Parathyroid adenoma (tissue), 2 donors: ENCODE results near the gene KRTAP5-7.

Source experiments
- H2AFZ ChIP-seq: fragments of 300-600 bp; sonication (generic); one replicate; pipeline ENCODE4 v1.7.0; 2017; ENCODE audit warnings: antibody characterized with exemption, mild to moderate bottlenecking
- H3K27ac ChIP-seq: fragments of 300-600 bp; sonication (generic); one replicate; pipeline ENCODE4 v1.7.0; 2017
- H3K27me3 ChIP-seq: fragments of 300-600 bp; sonication (generic); one replicate; pipeline ENCODE4 v1.7.0; 2017; ENCODE audit warnings: low read length; ENCODE audit not compliant: control insufficient read depth, insufficient read depth
- H3K36me3 ChIP-seq: fragments of 300-600 bp; sonication (generic); one replicate; pipeline ENCODE4 v1.7.0; 2017; ENCODE audit warnings: low read length; ENCODE audit not compliant: control insufficient read depth, insufficient read depth
- H3K4me1 ChIP-seq: fragments of 300-600 bp; sonication (generic); one replicate; pipeline ENCODE4 v1.7.0; 2017; ENCODE audit warnings: control low read depth
- H3K4me2 ChIP-seq: fragments of 300-600 bp; sonication (generic); one replicate; pipeline ENCODE4 v1.7.0; 2017; ENCODE audit warnings: low read length
- H3K4me3 ChIP-seq: fragments of 300-600 bp; sonication (generic); one replicate; pipeline ENCODE4 v1.7.0; 2017; ENCODE audit warnings: low read depth, low read length
- H3K79me2 ChIP-seq: fragments of 300-600 bp; sonication (generic); one replicate; pipeline ENCODE4 v1.7.0; 2017; ENCODE audit warnings: control low read depth
- H3K9ac ChIP-seq: fragments of 300-600 bp; sonication (generic); one replicate; pipeline ENCODE4 v1.7.0; 2017; ENCODE audit warnings: mild to moderate bottlenecking
- H3K9me3 ChIP-seq: fragments of 300-600 bp; sonication (generic); one replicate; pipeline ENCODE4 v1.7.0; 2017; ENCODE audit warnings: low read length; ENCODE audit not compliant: control insufficient read depth
- TF ChIP-seq, protein P1 (sequence below): fragments of 300-600 bp; sonication (generic); IDR thresholded peaks from one replicate; pipeline ENCODE4 v1.7.0; 2017; ENCODE audit warnings: antibody characterized with exemption, mild to moderate bottlenecking
- donor health status: primary hyperparathyroidism.

KRTAP5-7 gene

DNA sequence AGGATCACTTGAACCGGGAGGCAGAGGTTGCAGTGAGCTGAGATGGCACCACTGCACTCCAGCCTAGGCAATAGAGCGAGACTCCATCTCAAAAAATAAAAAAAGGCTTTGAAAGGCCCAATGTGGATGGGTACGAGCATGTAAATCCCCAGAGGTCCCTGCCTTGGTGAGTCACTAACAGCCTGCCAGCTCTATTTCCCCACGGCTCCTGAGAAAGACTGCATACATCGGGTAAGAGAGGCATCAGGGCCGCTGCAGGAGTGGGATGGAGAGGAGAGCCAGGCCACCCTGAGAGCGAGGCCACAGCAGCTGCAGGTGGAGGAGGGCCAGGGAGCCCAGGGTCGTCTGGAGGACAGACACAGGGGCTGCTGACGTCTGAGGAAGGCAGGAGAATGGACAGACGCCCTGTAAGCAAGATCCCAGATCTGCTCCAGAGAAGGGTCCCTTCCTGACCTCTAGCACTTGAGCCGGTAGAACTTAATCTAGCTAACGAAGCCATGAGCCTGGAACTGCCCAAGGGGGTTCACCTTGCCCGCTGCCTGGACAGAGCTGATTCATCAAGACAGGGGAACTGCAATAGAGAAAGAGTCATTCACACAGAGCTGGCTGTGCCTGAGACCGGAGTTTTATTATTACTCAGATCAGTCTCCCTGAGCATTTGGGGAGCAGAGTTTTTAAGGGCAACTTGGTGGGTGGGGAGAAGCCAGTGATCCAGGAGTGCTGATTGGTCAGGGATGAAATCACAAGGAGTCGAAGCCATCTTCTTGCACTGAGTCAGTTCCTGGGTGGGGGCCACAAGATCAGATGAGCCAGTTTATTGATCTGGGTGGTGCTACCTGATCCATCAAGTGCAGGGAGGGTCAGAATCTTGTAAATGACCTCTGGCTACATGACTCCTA lies 16.1 kb downstream of the KRTAP5-7 start:
- H3K27ac ChIP-seq, result no peak overlapping the region
- H3K27me3 ChIP-seq, result no peaks in the 10 kb centered on the region
- no peaks in the 10 kb centered on the region for H3K79me2 ChIP-seq
- no peak overlapping the region for H3K4me2 ChIP-seq
- no peaks in the 10 kb centered on the region for H3K36me3 ChIP-seq
- H2AFZ ChIP-seq, result no peak overlapping the region
- H3K4me3 ChIP-seq, result no peak overlapping the region
- no peaks in the 10 kb centered on the region for H3K4me1 ChIP-seq
- TF ChIP-seq, protein P1, sequence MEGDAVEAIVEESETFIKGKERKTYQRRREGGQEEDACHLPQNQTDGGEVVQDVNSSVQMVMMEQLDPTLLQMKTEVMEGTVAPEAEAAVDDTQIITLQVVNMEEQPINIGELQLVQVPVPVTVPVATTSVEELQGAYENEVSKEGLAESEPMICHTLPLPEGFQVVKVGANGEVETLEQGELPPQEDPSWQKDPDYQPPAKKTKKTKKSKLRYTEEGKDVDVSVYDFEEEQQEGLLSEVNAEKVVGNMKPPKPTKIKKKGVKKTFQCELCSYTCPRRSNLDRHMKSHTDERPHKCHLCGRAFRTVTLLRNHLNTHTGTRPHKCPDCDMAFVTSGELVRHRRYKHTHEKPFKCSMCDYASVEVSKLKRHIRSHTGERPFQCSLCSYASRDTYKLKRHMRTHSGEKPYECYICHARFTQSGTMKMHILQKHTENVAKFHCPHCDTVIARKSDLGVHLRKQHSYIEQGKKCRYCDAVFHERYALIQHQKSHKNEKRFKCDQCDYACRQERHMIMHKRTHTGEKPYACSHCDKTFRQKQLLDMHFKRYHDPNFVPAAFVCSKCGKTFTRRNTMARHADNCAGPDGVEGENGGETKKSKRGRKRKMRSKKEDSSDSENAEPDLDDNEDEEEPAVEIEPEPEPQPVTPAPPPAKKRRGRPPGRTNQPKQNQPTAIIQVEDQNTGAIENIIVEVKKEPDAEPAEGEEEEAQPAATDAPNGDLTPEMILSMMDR, result no peak
- no peaks in the 10 kb centered on the region for H3K9me3 ChIP-seq
- no peak overlapping the region for H3K9ac ChIP-seq

DNA sequence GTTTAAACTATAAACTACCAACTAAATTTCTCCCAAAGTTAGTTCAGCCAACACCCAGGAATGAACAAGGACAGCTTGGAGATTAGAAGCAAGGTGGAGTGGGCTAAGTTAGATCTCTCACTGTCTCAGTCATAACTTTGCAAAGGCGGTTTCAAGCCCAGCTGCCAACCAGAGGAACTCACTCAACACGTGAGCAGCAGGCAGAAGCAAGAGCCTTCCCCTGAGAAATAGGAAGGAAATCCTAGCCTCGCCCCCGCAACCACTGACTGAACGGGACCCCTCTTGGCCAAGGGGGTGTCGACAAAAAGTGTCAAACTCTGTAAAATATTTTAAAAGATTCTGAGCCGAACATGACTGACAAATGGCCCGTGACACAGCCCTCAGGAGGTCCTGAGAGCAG lies 16.8 kb downstream of the KRTAP5-7 start:
- Histone ChIP-seq H3K27me3 (no peaks in the 10 kb centered on the region), H3K9ac (no peak overlapping the region), H3K4me1 (no peaks in the 10 kb centered on the region), H3K27ac (no peak overlapping the region), H3K4me3 (no peak overlapping the region), H3K4me2 (no peak overlapping the region), H3K36me3 (no peaks in the 10 kb centered on the region), H3K79me2 (no peaks in the 10 kb centered on the region), H3K9me3 (no peaks in the 10 kb centered on the region), H2AFZ (no peak overlapping the region)
- TF ChIP-seq, protein P1, result no peak

DNA sequence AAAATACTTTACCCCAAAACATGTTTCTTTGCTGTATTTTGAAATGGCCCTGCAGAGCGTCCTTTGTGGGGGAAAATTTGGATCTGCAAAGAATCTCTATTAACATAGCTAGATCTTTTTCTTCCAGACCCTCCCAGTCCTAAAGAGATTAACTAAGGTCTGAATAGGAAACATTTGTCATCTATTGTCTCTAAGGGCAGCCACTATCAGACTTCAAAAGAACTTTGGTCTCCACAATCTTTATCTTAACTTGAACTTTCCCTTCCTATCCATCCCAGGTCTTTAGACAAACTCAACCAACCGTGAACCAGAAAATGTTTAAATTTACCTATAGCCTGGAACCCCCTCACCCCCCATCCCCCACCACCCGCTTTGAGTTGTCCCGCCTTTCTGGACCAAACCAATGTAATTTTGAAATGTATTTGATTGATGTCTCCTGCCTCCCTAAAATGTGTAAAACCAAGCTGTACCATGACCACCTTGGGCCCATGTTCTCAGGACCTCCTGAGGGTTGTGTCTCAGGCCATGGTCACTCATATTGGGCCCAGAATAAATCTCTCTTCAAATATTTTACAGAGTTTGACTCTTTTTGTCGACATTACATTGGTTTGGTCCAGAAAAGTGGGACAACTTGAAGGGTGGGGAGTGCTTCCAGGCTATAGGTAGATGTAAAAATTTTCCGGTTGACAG lies 17.6 kb downstream of the KRTAP5-7 start:
- TF ChIP-seq, protein P1, result no peak
- Histone ChIP-seq H3K4me2 (no peak overlapping the region), H3K9me3 (no peaks in the 10 kb centered on the region), H2AFZ (no peak overlapping the region), H3K4me1 (no peaks in the 10 kb centered on the region), H3K9ac (no peak overlapping the region), H3K27me3 (no peaks in the 10 kb centered on the region), H3K36me3 (no peaks in the 10 kb centered on the region), H3K79me2 (no peaks in the 10 kb centered on the region), H3K4me3 (no peak overlapping the region), H3K27ac (no peak overlapping the region)

DNA sequence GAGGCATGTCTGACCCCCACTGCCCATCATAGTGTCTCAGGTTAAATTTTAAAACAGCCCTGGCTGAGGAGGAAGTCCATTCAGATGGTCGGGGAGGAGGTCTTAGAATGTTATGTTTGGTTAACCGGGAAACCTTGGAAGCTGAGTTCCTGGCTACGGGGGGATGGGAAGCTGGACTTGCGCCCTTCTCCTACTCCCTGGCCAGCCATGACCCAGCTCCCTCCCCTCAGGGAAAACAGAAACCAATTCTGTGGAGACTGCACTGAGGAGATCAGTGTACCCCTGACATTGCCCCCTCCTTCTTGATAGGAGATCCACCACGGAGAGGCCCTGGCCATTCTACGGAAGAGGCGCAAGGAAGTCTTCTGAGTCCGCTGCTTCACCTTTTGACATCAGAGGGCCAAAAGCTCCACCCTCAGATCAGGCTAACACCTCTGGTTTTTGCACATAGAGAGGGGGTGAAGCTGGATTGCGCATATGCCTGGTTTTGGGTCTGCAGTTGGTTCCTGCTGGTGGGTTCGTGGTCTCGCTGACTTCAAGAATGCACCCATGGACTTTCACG lies 18.4 kb downstream of the KRTAP5-7 start:
- Histone ChIP-seq H3K4me2 (no peak overlapping the region), H3K4me1 (no peaks in the 10 kb centered on the region), H3K36me3 (no peaks in the 10 kb centered on the region), H3K27ac (no peak overlapping the region), H3K9me3 (no peaks in the 10 kb centered on the region), H3K79me2 (no peaks in the 10 kb centered on the region), H3K4me3 (no peak overlapping the region), H2AFZ (no peak overlapping the region), H3K9ac (no peak overlapping the region), H3K27me3 (no peaks in the 10 kb centered on the region)
- TF ChIP-seq, protein P1, result no peak
